Neural cell (in vitro differentiated cells): ENCODE measurements around the gene ARHGEF10L. TPM values are rescaled to one million over a fixed set of nuclear protein-coding genes. Genes with fewer than 3 reads are reported as not detected.

Experiments
- H2AFZ ChIP-seq: fragments of 200-600, 300-800 bp; sonication (generic), shearing (Covaris generic); 2 replicates; pipeline ENCODE4 v1.6.0; 2014; ENCODE audit warnings: low read depth, mild to moderate bottlenecking, antibody characterized with exemption, low read length, moderate library complexity
- H3F3A ChIP-seq: fragments of 200-600 bp; shearing (Covaris generic); 2 replicates; pipeline ENCODE4 v1.6.1; 2016; ENCODE audit warnings: mild to moderate bottlenecking, moderate library complexity, mixed read lengths, antibody characterized with exemption, low read length; ENCODE audit not compliant: insufficient read depth, poor library complexity, severe bottlenecking
- H3K27ac ChIP-seq: fragments of 200-600, 300-800 bp; sonication (generic), shearing (Covaris generic); 2 replicates; pipeline ENCODE4 v1.5.1; 2014; ENCODE audit warnings: mild to moderate bottlenecking, low read length, moderate library complexity
- H3K27me3 ChIP-seq: fragments of 300-800, 200-600 bp; sonication (generic), shearing (Covaris generic); 2 replicates; pipeline ENCODE4 v1.6.0; 2014; ENCODE audit warnings: mild to moderate bottlenecking, low read depth, low read length, moderate library complexity; ENCODE audit not compliant: insufficient read depth
- H3K36me3 ChIP-seq: fragments of 300-800, 200-600 bp; sonication (generic), shearing (Covaris generic); 2 replicates; pipeline ENCODE4 v1.5.1; 2014; ENCODE audit warnings: mild to moderate bottlenecking, antibody characterized with exemption, low read length, moderate library complexity; ENCODE audit not compliant: insufficient read depth
- H3K4me2 ChIP-seq: fragments of 300-800, 200-600 bp; sonication (generic), shearing (Covaris generic); 2 replicates; pipeline ENCODE4 v1.6.0; 2014; ENCODE audit warnings: mild to moderate bottlenecking, low read length
- H3K4me3 ChIP-seq: fragments of 300-800, 200-600 bp; sonication (generic), shearing (Covaris generic); 2 replicates; pipeline ENCODE4 v1.5.1; 2014; ENCODE audit warnings: mild to moderate bottlenecking, low read length, moderate library complexity
- H3K79me2 ChIP-seq: fragments of 200-600 bp; shearing (Covaris generic); replicated peaks from 2 replicates; pipeline ENCODE4 v1.6.0; 2014; ENCODE audit warnings: mild to moderate bottlenecking, low read length, moderate library complexity; ENCODE audit not compliant: insufficient read depth
- H3K9ac ChIP-seq: fragments of 300-800, 200-600 bp; sonication (generic), shearing (Covaris generic); 2 replicates; pipeline ENCODE4 v1.6.1; 2016; ENCODE audit warnings: mild to moderate bottlenecking, low read length, mixed read lengths
- H3K9me2 ChIP-seq: fragments of 200-600 bp; shearing (Covaris generic); 2 replicates; pipeline ENCODE4 v1.6.1; 2016; ENCODE audit warnings: mild to moderate bottlenecking, low read length, mixed read lengths; ENCODE audit not compliant: insufficient read depth
- H3K9me3 ChIP-seq: fragments of 200-600, 300-800 bp; sonication (generic), shearing (Covaris generic); 2 replicates; pipeline ENCODE4 v1.6.1; 2016; ENCODE audit warnings: mild to moderate bottlenecking, mixed run types, low read length, moderate library complexity, mixed read lengths
- H4K20me1 ChIP-seq: fragments of 200-600 bp; shearing (Covaris generic); 2 replicates; pipeline ENCODE4 v1.6.1; 2016; ENCODE audit warnings: mild to moderate bottlenecking, mixed run types; ENCODE audit not compliant: insufficient read depth
- EP300 ChIP-seq: fragments of 450-650 bp; conservative IDR thresholded peaks from 2 replicates; pipeline ENCODE4 v1.6.1; 2014; ENCODE audit warnings: antibody characterized with exemption, mild to moderate bottlenecking, moderate library complexity; ENCODE audit not compliant: poor library complexity, severe bottlenecking
- EZH2 ChIP-seq: fragments of 200-600, 300-800 bp; shearing (Covaris generic), sonication (generic); IDR thresholded peaks from 2 replicates; pipeline ENCODE4 v1.6.1; 2014; ENCODE audit warnings: antibody characterized with exemption, low read length, borderline replicate concordance, mild to moderate bottlenecking; ENCODE audit not compliant: insufficient read depth, poor library complexity, severe bottlenecking
- MXI1 ChIP-seq: fragments of 450-650 bp; conservative IDR thresholded peaks from 2 replicates; pipeline ENCODE4 v1.6.1; 2014; ENCODE audit warnings: antibody characterized with exemption, mild to moderate bottlenecking; ENCODE audit not compliant: poor library complexity, severe bottlenecking
- POLR2AphosphoS5 ChIP-seq: IDR thresholded peaks from 2 replicates; pipeline ENCODE4 v1.6.1; 2012
- RAD21 ChIP-seq: fragments of 450-650 bp; conservative IDR thresholded peaks from 2 replicates; pipeline ENCODE4 v1.6.1; 2014; ENCODE audit warnings: antibody characterized with exemption, mild to moderate bottlenecking, moderate library complexity
- SMC3 ChIP-seq: fragments of 450-650 bp; conservative IDR thresholded peaks from 2 replicates; pipeline ENCODE4 v1.6.1; 2014; ENCODE audit warnings: antibody characterized with exemption, mild to moderate bottlenecking, moderate library complexity; ENCODE audit not compliant: poor library complexity
- TAF1 ChIP-seq: IDR thresholded peaks from 2 replicates; pipeline ENCODE4 v1.6.1; 2012; ENCODE audit warnings: low read depth
- polyA plus RNA-seq: library from polyadenylated mRNA; depleted of rRNA; stranded (reverse); fragments of >200 nt; gene quantifications from 2 replicates; pipeline ENCODE4 v1.2.3, GENCODE V29; 2014
- TF ChIP-seq, protein P1 (sequence below): IDR thresholded peaks from 2 replicates; pipeline ENCODE4 v1.6.1; 2012; ENCODE audit warnings: borderline replicate concordance
- TF ChIP-seq, protein P2 (sequence below): fragments of 450-650 bp; IDR thresholded peaks from 2 replicates; pipeline ENCODE4 v1.5.1; 2014; ENCODE audit warnings: antibody characterized with exemption, mild to moderate bottlenecking, moderate library complexity; ENCODE audit not compliant: poor library complexity, severe bottlenecking

ARHGEF10L gene
- polyA plus RNA-seq, 1 donor from 2014 or later, result 123 TPM

DNA sequence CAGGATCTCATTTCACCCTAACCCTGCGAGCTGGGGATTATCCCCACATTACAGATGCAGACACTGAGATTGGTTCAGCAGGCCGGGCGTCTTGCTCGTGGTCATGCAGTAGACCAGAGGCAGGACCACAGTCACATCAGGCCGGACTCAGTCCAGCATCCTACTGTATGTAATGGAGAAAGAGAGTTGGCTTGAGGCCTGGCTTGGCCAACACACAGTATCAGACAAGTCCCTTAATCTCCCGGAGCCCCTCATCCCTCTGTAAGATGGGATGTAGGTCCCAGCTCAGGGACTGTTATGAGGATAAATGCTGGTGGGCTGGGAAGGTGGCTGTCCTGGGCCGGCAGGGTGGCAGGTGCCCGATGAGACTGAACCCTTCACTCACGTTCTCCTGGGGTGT lies 149.5 kb downstream of the ARHGEF10L start:
- Histone ChIP-seq H3K27ac (no peak overlapping the region), H3K9me2 (no peaks in the 10 kb centered on the region), H3K36me3 (no peaks in the 10 kb centered on the region), H3K27me3 (no peaks in the 10 kb centered on the region), H3K9ac (no peak overlapping the region), H4K20me1 (no peaks in the 10 kb centered on the region), H3K4me2 (no peak overlapping the region), H3K79me2 (no peaks in the 10 kb centered on the region), H3K9me3 (no peaks in the 10 kb centered on the region), H2AFZ (no peak overlapping the region), H3F3A (no peaks in the 10 kb centered on the region), H3K4me3 (no peak overlapping the region)
- TF ChIP-seq EZH2 (no peak), POLR2AphosphoS5 (no peak), EP300 (no peak), MXI1 (no peak), RAD21 (no peak), SMC3 (no peak), TAF1 (no peak)
- TF ChIP-seq, protein P1, sequence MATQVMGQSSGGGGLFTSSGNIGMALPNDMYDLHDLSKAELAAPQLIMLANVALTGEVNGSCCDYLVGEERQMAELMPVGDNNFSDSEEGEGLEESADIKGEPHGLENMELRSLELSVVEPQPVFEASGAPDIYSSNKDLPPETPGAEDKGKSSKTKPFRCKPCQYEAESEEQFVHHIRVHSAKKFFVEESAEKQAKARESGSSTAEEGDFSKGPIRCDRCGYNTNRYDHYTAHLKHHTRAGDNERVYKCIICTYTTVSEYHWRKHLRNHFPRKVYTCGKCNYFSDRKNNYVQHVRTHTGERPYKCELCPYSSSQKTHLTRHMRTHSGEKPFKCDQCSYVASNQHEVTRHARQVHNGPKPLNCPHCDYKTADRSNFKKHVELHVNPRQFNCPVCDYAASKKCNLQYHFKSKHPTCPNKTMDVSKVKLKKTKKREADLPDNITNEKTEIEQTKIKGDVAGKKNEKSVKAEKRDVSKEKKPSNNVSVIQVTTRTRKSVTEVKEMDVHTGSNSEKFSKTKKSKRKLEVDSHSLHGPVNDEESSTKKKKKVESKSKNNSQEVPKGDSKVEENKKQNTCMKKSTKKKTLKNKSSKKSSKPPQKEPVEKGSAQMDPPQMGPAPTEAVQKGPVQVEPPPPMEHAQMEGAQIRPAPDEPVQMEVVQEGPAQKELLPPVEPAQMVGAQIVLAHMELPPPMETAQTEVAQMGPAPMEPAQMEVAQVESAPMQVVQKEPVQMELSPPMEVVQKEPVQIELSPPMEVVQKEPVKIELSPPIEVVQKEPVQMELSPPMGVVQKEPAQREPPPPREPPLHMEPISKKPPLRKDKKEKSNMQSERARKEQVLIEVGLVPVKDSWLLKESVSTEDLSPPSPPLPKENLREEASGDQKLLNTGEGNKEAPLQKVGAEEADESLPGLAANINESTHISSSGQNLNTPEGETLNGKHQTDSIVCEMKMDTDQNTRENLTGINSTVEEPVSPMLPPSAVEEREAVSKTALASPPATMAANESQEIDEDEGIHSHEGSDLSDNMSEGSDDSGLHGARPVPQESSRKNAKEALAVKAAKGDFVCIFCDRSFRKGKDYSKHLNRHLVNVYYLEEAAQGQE, result no peak
- TF ChIP-seq, protein P2, sequence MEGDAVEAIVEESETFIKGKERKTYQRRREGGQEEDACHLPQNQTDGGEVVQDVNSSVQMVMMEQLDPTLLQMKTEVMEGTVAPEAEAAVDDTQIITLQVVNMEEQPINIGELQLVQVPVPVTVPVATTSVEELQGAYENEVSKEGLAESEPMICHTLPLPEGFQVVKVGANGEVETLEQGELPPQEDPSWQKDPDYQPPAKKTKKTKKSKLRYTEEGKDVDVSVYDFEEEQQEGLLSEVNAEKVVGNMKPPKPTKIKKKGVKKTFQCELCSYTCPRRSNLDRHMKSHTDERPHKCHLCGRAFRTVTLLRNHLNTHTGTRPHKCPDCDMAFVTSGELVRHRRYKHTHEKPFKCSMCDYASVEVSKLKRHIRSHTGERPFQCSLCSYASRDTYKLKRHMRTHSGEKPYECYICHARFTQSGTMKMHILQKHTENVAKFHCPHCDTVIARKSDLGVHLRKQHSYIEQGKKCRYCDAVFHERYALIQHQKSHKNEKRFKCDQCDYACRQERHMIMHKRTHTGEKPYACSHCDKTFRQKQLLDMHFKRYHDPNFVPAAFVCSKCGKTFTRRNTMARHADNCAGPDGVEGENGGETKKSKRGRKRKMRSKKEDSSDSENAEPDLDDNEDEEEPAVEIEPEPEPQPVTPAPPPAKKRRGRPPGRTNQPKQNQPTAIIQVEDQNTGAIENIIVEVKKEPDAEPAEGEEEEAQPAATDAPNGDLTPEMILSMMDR, result no peak

DNA sequence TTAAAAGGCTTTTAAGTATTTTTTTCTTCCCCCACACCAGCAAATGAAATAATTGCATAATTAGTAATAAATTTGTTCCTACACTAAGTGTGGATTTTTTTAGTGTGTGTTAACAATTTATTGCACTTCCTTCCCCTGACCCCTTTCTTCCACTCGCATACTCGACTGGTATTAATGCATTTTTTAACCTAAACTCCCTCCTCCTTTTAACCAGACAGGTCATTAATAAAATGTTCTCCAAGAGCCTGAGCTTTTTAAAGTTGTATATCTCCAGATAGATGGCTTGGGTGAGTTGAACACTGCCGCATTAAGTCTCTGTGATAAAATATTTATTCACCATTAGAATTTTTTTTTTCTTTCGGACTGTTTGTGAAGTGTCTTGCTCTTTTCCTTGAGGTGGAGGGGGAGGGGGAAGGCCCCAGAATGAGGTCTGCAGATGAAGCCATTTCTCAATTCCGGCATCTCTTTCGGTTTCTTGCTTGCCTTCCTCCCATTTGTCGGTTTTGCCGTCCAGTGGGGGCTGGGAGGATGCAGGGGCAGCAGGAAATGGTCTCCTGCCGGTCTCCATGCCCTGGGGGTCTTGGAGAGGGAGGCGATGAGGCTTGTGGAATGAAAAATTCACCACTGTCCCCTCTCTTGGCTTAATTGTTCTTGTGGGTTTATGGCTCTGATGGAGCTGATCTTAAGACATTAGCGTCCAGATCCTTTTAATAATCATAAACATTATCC lies 151.6 kb downstream of the ARHGEF10L start:
- Histone ChIP-seq H3K4me2 (no peak overlapping the region), H3F3A (no peaks in the 10 kb centered on the region), H3K9me2 (no peaks in the 10 kb centered on the region), H3K27me3 (no peaks in the 10 kb centered on the region), H3K4me3 (no peak overlapping the region), H3K27ac (no peak overlapping the region), H3K79me2 (no peaks in the 10 kb centered on the region), H3K9ac (no peak overlapping the region), H3K9me3 (no peaks in the 10 kb centered on the region), H4K20me1 (no peaks in the 10 kb centered on the region), H3K36me3 (no peaks in the 10 kb centered on the region), H2AFZ (no peak overlapping the region)
- TF ChIP-seq SMC3, result no peak
